Smooth muscle cell of the brain vasculature (primary cell): ENCODE data around the gene CHMP4B.

Experiments used
- DNase-seq: peaks from one replicate; pipeline ENCODE4 v3.0.0-alpha.2; 2012; ENCODE audit warnings: low read depth, low spot score

Gene CHMP4B

GRCh38 chr20:33839591-33839990 is 28.4 kb downstream of the CHMP4B start:
- no peak for DNase-seq

- DNase-seq: no peak
Measured at GRCh38 chr20:33840160-33840559, 29.0 kb downstream of the CHMP4B start.

- DNase-seq: no peak
Measured at GRCh38 chr20:33840759-33841435, 29.7 kb downstream of the CHMP4B start.

GRCh38 chr20:33841436-33841799 is 30.3 kb downstream of the CHMP4B start:
- no peak for DNase-seq

GRCh38 chr20:33842346-33842745 is 31.2 kb downstream of the CHMP4B start:
- no peak for DNase-seq

- no peak for DNase-seq
Measured at GRCh38 chr20:33843050-33843449, 31.9 kb downstream of the CHMP4B start.

GRCh38 chr20:33843854-33844253 is 32.7 kb downstream of the CHMP4B start:
- no peak for DNase-seq

GRCh38 chr20:33846291-33846935 is 35.3 kb downstream of the CHMP4B start:
- peak; percentile 71 for DNase-seq

GRCh38 chr20:33847006-33847405 is 35.9 kb downstream of the CHMP4B start:
- no peak for DNase-seq

GRCh38 chr20:33848391-33848790 is 37.2 kb downstream of the CHMP4B start:
- no peak for DNase-seq

GRCh38 chr20:33850159-33850558 is 39.0 kb downstream of the CHMP4B start:
- DNase-seq: no peak

GRCh38 chr20:33851842-33852466 is 40.8 kb downstream of the CHMP4B start:
- DNase-seq: no peak

- DNase-seq: no peak
Measured at GRCh38 chr20:33852626-33853506, 41.7 kb downstream of the CHMP4B start.

GRCh38 chr20:33853507-33853813 is 42.3 kb downstream of the CHMP4B start:
- no peak for DNase-seq

- DNase-seq: no peak
Measured at GRCh38 chr20:33857722-33858563, 46.8 kb downstream of the CHMP4B start.

GRCh38 chr20:33858666-33859065 is 47.5 kb downstream of the CHMP4B start:
- DNase-seq: no peak

- DNase-seq: no peak
Measured at GRCh38 chr20:33859157-33859695, 48.1 kb downstream of the CHMP4B start.

GRCh38 chr20:33859751-33860150 is 48.6 kb downstream of the CHMP4B start:
- DNase-seq: no peak

- no peak for DNase-seq
Measured at GRCh38 chr20:33861458-33861857, 50.3 kb downstream of the CHMP4B start.

GRCh38 chr20:33862709-33863403 is 51.7 kb downstream of the CHMP4B start:
- peak; percentile 50 for DNase-seq
